ENCODE data around the gene NOP10.

- TF ChIP-seq CTCF (IDR thresholded peaks at IDR 0.05) = no peak
- no peak for TF ChIP-seq POLR2A (IDR thresholded peaks at IDR 0.05)
Measured at GRCh38 chr15:34338347-34338746, 4.6 kb downstream of the NOP10 start.
